NCI-H2107 treated with DMSO at 0.1 percent for 48 hours (cell line): ENCODE measurements around the gene LCLAT1.
A peak's percentile ranks its signal among the peaks of the same experiment; 100 is the strongest.
"Not testable (repeated sequence)": the region's sequence is repeated elsewhere in the genome, so short reads cannot be mapped to it uniquely, and the experiment has no call there.

Experiments
- DNase-seq: peaks from one replicate; lab custom pipeline; 2025; ENCODE audit not compliant: unreplicated experiment; lab: John Stamatoyannopoulos, UW

LCLAT1 gene

GRCh38 chr2:30633039-30633438, 186.0 kb downstream of the LCLAT1 start:
- no peak for DNase-seq

DNA sequence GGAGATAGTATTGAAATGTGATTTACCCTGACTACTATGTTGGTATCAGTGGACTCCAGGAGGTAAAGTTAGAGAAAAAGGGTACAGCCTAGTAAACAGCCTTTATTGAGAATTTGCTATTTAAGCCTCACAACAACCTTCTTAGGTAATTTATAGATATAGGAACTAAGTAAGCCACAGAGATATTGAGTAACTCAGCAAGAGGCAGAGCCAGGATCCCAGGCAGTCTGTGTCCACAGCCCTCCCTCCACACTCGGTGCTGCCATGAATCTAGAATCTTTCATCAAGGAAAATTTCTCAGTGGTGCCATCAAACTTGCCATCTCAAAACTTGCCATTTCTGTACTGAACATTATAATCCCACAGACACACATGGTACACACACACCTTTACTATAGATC, 189.3 kb downstream of the LCLAT1 start:
- no peak for DNase-seq

GRCh38 chr2:30639836-30640235, 192.8 kb downstream of the LCLAT1 start:
- DNase-seq: no peak

DNA sequence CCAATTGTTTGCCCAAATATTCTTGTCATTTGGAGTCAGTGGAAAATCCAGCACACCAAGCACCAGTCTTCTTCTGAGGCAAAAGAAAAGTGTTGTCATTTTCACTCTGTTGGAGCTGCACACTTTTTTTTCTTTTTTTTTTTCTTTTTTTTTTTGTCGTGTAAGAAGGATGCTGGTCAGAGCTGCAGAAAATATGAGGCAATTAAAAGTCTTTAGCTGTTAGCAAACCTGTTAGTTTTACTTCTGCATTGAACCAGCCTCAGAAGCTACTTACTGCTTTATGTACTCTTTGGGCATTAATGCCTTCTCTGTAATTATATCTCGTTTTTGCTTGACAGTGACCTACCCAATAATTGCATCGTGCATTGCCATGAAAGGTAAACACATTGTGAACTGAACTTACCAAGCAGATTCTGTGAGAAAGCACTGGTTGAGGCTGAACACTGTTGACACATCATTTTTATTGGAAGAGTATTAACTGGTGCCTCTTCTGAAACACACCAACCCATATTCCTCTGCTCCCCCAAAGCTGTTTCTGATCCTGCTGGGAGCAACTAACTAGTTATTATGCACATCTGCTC, 194.8 kb downstream of the LCLAT1 start:
- DNase-seq: peak; percentile 10

DNA sequence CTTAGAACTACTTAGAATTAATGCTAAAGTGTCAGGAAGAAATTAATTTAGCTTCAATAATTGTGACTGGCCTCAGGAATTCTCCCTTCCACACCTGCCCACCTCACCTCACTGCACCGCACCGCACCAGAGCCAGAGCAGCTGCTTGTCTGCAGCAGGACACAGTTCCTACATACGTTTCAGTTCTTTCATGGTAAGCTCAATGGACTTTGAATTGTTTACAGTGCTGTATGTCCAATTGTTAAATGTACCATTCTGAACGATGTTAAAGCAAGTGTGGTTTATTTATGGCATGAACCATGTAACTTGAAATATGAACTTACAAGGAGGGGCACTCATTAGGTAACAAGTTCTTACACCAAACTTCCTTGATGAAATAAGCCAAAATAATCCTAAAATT, 196.0 kb downstream of the LCLAT1 start:
- DNase-seq: not testable (repeated sequence)

DNA sequence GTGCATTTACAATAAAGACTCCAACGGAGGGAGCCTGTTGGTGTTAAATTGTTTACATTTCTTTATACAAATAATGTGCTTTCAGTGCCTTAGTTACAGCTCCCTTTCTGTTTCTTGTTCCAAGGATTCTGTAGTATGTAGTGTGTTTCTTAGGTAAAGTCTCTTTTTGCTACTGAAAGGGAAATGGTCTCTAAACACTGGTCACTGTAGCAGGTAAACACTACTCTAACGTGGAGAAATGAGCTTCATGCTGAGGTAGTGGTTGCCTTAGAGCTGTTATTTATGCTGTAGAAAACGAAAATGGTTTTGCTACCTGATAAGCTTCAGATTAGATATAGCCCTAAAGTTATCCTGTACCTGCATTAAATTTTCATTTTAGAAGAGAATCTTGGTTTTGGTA, 196.6 kb downstream of the LCLAT1 start:
- DNase-seq: peak; percentile 12

DNA sequence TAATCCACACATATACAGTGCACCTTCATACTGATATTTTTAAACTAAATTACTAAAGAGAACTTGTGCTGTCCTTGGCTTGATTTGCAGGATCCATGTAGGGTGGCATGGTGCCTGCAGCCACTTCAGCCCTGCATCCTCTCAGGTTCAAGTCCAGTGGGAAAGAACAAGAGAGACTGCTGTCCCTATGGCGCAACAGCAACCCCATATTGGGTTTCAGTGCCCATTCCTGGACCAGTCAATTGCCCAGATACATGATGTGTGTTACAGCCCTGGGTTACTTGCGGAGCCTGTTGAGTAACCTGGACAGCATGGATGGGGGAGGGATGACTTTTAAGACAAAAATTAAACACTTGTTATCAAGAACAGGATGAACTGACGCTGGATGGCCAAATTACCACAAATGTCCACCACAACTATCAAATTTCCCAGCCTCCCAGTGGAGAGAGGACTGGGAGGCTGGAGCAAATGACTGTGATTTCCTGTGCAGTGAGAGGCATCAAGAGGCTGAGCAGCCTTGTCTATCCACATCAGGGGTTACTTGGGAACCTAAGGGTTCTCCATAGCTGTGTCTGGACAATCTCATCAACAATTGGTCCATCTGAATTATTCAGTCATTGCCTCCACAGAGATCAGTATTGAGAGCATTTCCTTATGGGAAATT, 198.2 kb downstream of the LCLAT1 start:
- DNase-seq: peak; percentile 30

DNA sequence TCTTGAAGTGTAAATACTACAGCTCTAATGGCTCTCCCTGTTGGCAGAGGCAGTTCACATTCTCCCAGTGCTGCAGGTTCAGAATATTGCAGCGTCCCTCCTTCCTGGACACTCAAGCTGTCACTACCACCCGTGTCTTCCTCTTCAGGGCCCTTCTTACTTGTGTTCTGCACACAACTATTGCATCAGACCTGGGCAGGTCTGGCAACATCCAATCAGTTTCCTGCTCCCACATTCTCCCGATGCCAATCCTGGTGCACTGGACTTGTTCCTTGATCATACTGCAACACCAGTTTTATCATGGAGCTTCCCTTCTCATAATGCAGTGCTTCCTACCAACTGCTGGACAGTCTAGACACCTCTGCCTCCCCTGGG, 198.7 kb downstream of the LCLAT1 start:
- no peak for DNase-seq

DNA sequence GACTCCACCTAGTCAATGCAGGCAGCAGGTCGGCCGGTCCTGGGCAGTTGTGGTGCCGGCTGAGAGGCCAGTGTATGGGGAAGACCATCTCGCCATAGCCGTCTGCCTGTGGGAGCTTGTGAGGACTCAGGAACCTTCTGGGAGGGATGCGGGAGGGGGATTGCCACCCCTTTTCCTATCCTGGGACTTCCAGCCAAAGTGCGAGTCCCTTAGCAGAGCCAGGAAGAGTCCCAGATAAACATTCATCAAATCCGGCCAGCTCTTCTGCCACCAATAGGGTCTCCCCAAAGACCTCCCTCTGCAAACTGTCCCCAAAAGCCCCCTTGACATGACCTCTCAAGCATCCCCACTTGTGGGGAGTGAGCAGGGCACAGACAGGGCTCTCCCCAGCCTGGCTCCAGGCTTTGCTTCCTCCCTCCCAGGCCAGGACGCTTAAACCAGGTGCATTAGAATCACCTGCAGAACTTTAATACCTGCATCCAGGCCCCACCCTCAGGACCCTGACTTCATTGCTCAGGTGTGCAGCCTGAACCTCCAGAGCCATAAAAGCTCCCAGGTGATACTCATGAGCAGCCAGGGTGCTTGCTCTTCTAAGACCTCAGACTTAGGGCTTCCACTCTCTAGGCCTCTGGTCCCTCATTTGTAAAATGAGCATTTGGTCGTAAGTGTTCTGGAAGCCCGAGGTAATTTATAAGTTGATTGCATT, 200.9 kb downstream of the LCLAT1 start:
- no peak for DNase-seq

DNA sequence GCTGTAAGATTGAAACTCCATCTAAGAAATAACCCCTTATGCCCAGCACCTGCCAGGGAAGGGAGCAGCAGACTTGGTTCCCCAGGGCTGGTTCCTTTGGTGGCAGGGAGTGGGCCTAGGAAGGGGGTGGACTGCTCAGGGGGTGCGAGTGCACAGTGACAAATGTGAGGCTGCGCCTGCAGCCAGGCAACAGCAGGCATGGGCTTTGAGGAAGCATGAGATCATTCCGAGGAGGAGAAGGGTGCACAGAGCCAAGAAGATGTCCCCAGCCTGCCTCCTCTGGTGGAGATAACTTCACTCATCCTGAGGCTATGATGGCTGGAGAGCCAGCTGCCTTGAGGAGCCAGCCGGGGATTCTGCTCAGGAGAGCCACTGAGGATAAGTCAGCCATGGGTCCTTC, 202.2 kb downstream of the LCLAT1 start:
- DNase-seq: no peak

DNA sequence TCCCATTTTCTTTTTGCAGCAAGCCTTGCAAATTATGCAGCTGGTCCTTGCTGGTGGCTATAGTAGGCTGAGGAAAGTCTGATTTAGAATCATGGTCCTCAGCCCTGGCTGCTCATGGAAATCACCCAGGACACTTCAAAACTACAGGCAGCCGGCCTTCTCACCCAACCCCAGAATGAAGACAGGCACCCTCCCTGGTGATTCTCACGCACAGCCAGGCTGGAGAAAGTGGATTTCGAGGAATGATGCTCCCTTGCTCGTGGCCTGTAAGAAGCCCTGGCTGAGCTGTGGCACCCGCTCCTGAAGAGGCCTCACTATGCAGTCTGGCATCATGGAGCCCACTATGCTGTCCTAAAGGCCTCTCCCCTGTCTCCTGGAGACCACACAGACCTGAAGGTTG, 202.8 kb downstream of the LCLAT1 start:
- no peak for DNase-seq

GRCh38 chr2:30652271-30652915, 205.3 kb downstream of the LCLAT1 start:
- no peak for DNase-seq

- DNase-seq: no peak
Measured at GRCh38 chr2:30653847-30654246, 206.8 kb downstream of the LCLAT1 start.

DNA sequence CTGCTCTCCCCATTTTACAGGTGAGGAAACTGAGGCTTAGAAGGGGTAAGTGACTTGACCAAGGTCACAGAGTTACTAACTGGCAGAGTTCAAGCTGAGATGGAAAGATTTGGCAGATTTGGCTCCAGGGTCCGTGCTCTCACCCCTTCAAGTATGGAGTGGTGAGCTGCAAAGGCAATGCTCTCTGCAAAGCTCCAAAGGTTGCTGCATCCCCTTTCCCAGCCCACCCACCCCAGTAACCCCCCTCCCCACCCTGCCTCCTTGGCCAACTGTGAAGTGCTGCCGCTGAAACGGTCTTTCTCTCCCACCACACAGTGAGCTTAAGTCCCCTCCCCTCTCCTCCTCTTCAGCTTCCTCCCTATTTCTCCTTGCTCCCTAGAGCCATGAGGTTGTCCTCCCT, 207.4 kb downstream of the LCLAT1 start:
- DNase-seq: no peak

DNA sequence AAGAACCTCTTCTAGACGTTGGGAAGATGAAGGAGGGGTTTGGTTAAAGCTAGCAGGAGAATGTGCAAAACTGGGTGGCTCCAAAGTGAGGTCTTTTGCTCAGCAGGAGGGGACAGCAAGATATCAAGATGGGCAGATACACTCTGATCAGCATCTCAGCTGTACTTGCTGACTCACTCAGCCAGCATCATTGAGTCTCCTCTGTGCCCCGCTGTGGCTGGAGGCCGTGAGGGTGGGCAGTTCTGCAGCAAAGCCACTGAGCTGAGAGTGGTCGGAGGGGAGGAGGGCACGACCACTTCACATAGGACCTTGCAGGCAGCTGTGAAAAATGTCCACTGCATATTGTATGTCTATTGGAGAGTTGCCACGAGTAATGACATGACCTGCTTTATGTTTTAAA, 208.2 kb downstream of the LCLAT1 start:
- DNase-seq: no peak

DNA sequence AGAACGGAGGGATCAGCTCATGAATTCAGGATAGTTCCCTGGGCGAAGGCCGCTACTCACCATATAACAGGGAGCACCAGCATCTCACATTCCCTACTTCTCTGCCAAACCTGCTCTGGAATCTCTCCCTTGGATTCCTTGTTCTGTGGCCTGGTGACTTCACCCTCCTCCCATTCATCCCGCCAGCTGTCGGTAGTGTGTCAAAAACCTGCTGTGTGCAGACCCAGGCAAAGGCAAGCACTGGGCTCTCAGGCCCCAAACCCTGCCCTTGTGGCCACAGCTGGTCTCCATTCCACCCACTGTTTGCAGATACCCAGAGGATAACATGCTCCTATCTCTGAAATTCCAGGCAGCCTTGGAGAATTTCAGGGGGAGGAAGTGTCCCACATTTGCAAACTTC, 208.6 kb downstream of the LCLAT1 start:
- no peak for DNase-seq

DNA sequence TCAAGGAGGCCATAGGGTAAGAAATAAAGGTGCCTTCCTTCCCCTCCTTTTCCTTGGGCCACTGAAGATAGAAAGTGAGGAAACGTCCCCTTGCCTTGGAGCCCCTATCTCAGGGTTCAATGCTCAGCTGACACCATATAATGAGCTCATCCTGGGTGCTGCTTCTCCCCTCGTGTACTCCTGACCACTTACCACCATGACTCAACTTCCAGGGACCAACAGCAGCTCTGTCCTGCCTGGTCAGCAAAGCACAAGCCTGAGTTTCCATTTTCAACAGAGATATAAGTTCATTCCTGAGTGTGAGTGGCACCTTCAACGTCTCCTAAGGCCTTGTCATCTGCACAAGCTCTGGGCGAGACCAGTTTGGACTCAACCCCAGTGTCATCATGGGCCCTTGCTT, 209.0 kb downstream of the LCLAT1 start:
- DNase-seq: no peak

GRCh38 chr2:30661173-30662107, 214.4 kb downstream of the LCLAT1 start:
- no peak for DNase-seq

DNA sequence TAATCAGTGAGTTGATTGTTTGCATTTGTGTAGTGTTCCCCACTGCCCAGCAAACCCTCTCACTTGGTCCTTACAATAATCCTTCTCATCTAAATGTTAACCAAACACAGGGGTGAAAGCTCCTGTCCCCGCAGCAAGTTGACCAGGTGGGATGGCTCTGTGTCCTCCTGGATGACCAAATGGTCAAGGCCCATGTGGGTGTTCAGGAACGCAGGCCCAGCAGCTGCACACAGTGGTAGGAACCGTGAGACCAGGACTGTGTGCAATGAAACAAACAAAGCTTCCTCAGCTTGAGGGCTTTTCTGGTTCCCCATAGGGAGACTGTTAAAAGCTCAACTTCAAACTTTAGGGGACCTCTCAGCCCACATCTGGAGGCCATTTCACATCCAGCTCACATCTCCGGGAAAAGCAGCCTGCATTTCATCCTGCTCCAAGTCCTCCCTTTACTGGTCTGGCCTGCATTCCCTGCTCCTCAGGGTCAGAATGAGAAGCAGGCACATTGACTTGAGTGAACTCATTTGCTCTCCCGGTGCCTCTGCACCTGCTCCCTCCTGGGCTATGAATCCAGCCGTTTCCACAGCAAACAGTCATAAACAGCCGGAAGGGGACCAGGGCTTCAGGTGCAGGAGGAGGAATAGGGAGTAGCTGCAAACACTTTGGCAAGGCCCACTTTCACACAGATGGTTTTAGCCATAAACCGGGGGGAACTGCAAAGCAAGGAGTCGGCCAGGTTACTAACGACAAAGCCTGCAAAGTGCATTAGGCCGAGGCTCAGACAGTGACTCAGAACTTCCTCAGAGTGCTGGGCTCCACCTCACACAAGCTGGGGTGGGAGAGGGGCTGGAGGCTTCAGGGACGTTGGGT, 215.5 kb downstream of the LCLAT1 start:
- DNase-seq: peak; percentile 43

DNA sequence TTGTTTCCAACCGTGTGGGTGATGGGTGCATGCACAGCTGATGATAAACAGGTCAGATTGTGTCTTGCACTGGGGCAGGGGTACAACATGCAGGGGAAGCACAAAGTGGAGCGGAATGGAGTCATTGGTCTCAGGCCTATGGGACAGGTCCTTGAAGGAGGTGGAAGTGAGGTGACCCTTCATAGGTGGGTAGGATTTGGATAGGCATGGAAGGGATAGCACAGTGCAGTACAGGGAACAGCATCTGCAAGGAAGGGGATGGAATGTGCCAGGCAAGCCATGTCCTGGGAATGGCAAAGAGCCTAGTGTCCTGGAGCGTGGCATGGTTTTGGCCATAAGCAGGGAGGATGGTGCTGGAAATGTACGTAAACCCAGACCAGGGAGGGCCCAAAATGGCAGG, 216.3 kb downstream of the LCLAT1 start:
- DNase-seq: no peak
